Measurements from ENCODE around the gene TSFM.

Gene TSFM

GRCh38 chr12:57764662-57765002 is 18.0 kb upstream of the TSFM start:
- no peak overlapping the region for H3K4me3 ChIP-seq (ENCODE audit: control insufficient read depth, low read depth, low read length)
- DNase-seq (ENCODE audit: low read depth): no peak

GRCh38 chr12:57765003-57765697 is 17.4 kb upstream of the TSFM start:
- H3K4me3 ChIP-seq (ENCODE audit: control insufficient read depth, low read depth, low read length): peak overlapping the region; percentile 23
- TF ChIP-seq CTCF (conservative IDR thresholded peaks at IDR 0.05; ENCODE audit: control insufficient read depth, insufficient read depth, low read depth, low read length): peak; percentile 21
- DNase-seq (ENCODE audit: low read depth): no peak

More at GRCh38 chr12:57764662-57765002, 18.0 kb upstream of the TSFM start:
- no peak for TF ChIP-seq CTCF (conservative IDR thresholded peaks at IDR 0.05; ENCODE audit: control insufficient read depth, insufficient read depth, low read depth, low read length)

- TF ChIP-seq CTCF (conservative IDR thresholded peaks at IDR 0.05; ENCODE audit: control insufficient read depth, insufficient read depth, low read depth, low read length): no peak
- peak overlapping the region; percentile 29 for H3K4me3 ChIP-seq (ENCODE audit: control insufficient read depth, low read depth, low read length)
- no peak for DNase-seq (ENCODE audit: low read depth)
These were observed 16.7 kb upstream of the TSFM start for GRCh38 chr12:57765698-57766463.

GRCh38 chr12:57766464-57767304 is 15.9 kb upstream of the TSFM start, which contains the start of gene CYP27B1:
CYP27B1 (minus strand) TSS chr12:57767078; CDS start chr12:57767041, 37 bp downstream.
- peak within 1 kb of the TSS; percentile 29 for H3K4me3 ChIP-seq (ENCODE audit: control insufficient read depth, low read depth, low read length)
- DNase-seq (ENCODE audit: low read depth): peak; percentile 53
- TF ChIP-seq CTCF (conservative IDR thresholded peaks at IDR 0.05; ENCODE audit: control insufficient read depth, insufficient read depth, low read depth, low read length): no peak

- no peak overlapping the region for H3K4me3 ChIP-seq (ENCODE audit: control insufficient read depth, low read depth, low read length)
- no peak for DNase-seq (ENCODE audit: low read depth)
- no peak for TF ChIP-seq CTCF (conservative IDR thresholded peaks at IDR 0.05; ENCODE audit: control insufficient read depth, insufficient read depth, low read depth, low read length)
These were observed 15.3 kb upstream of the TSFM start for GRCh38 chr12:57767305-57767698.

- no peak for TF ChIP-seq CTCF (conservative IDR thresholded peaks at IDR 0.05; ENCODE audit: control insufficient read depth, insufficient read depth, low read depth, low read length)
- no peak overlapping the region for H3K4me3 ChIP-seq (ENCODE audit: control insufficient read depth, low read depth, low read length)
- no peak for DNase-seq (ENCODE audit: low read depth)
These were observed 14.7 kb upstream of the TSFM start for GRCh38 chr12:57767876-57768275.

Measured in fibroblast of mammary gland (primary cell).